Breast epithelium (tissue), 4 donors: Measurements from ENCODE around the gene TSPAN17. TPM values are rescaled to one million over a fixed set of nuclear protein-coding genes. Genes with fewer than 3 reads are reported as not detected.
"Not testable (repeated sequence)": the region's sequence is repeated elsewhere in the genome, so short reads cannot be mapped to it uniquely, and the experiment has no call there.

Experiments used
- DNase-seq, 2 donors: peaks; one replicate each; pipeline ENCODE4 v3.0.0-alpha.2; 2019; ENCODE audit warnings: low spot score in 2 of 2
- H3K27ac ChIP-seq, 2 donors: fragments of 200-600 bp; sonication (generic) in 1 of 2; one replicate each; pipeline ENCODE4 v1.5.1; 2016 to 2019; ENCODE audit warnings: mild to moderate bottlenecking in 1 of 2
- H3K27me3 ChIP-seq, 2 donors: fragments of 200-600 bp; sonication (generic) in 1 of 2; one replicate each; pipeline versions ENCODE4 v1.5.1 to v1.6.0; 2017 to 2019; ENCODE audit warnings: control low read depth in 1 of 2, mild to moderate bottlenecking in 1 of 2
- H3K36me3 ChIP-seq: fragments of 200-600 bp; one replicate; pipeline ENCODE4 v1.5.1; 2019
- H3K4me1 ChIP-seq, 2 donors: fragments of 200-600 bp; sonication (generic); one replicate each; pipeline ENCODE4 v1.5.1; 2016 to 2019; ENCODE audit warnings: control low read depth in 1 of 2
- H3K4me3 ChIP-seq, 3 donors: fragments of 200-600 bp; sonication (generic); 1 replicate in 2 of 3; 2 replicates in 1 of 3; pipeline ENCODE4 v1.5.1; 2016 to 2019; ENCODE audit warnings: mild to moderate bottlenecking in 3 of 3, moderate library complexity in 2 of 3
- H3K9me3 ChIP-seq, 2 donors: fragments of 200-600 bp; sonication (generic) in 1 of 2; one replicate each; pipeline ENCODE4 v1.5.1; 2016 to 2019; ENCODE audit warnings: control low read depth in 1 of 2
- POLR2A ChIP-seq: fragments of 450-650 bp; IDR thresholded peaks from one replicate; pipeline ENCODE4 v1.6.1; 2016; ENCODE audit warnings: antibody characterized with exemption, mild to moderate bottlenecking, moderate library complexity
- POLR2AphosphoS5 ChIP-seq, 3 donors: sonication (generic); formaldehyde crosslinking; IDR thresholded peaks; one replicate each; pipeline ENCODE4 v1.6.1; 2017; ENCODE audit warnings: antibody characterized with exemption in 3 of 3
- intact Hi-C: fragments of 100-400 bp; cut with DNase I; formaldehyde crosslinking; loops from one replicate; pipeline ENCODE4 v1.15.1; 2023; ENCODE audit warnings: low total_unique reads
- total RNA-seq, 3 donors: library from RNA; depleted of rRNA; stranded (reverse); fragments of >200 nt; gene quantifications; one replicate each; pipeline ENCODE4 v1.1.0, GENCODE V29; 2016
- TF ChIP-seq, protein P1 (sequence below), 3 donors: fragments of 450-650 bp; IDR thresholded peaks; one replicate each; pipeline ENCODE4 v1.5.1; 2016 to 2017; ENCODE audit warnings: antibody characterized with exemption in 3 of 3, mild to moderate bottlenecking in 3 of 3, moderate library complexity in 3 of 3

TSPAN17 gene
- total RNA-seq, 3 donors from 2014 or later, result 10.4 to 20.0 (median 18.3) TPM

DNA sequence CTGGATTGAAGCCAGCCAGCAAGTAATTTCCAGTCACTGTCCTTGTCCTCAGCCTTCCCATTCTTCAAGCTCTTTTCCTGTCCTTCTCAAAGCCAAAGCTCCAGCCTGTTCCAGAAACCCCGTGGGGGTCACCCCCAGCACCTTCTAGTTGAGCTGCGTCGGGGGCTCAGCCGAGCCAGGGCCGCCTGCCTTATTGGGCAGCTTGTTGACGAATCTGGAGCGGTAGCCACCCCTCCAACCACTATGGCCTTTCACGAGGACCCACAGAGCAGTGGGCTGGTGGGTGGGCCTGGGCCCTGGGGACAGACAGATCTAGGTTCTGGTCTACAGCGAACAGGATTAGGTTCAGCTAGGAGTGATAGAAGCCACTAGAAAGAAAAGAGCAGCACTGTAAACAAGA, 47.3 kb downstream of the TSPAN17 start:
- TF ChIP-seq, protein P1, sequence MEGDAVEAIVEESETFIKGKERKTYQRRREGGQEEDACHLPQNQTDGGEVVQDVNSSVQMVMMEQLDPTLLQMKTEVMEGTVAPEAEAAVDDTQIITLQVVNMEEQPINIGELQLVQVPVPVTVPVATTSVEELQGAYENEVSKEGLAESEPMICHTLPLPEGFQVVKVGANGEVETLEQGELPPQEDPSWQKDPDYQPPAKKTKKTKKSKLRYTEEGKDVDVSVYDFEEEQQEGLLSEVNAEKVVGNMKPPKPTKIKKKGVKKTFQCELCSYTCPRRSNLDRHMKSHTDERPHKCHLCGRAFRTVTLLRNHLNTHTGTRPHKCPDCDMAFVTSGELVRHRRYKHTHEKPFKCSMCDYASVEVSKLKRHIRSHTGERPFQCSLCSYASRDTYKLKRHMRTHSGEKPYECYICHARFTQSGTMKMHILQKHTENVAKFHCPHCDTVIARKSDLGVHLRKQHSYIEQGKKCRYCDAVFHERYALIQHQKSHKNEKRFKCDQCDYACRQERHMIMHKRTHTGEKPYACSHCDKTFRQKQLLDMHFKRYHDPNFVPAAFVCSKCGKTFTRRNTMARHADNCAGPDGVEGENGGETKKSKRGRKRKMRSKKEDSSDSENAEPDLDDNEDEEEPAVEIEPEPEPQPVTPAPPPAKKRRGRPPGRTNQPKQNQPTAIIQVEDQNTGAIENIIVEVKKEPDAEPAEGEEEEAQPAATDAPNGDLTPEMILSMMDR (IDR thresholded peaks at IDR 0.05), result no peak
- TF ChIP-seq POLR2AphosphoS5 (IDR thresholded peaks at IDR 0.05) (no peak), POLR2A (no peak)
- no peak for DNase-seq
- Histone ChIP-seq H3K27me3 (peaks cover 0 to 68% of the 10 kb centered on the region in 2 donors), H3K36me3 (no peaks in the 10 kb centered on the region), H3K4me3 (no peak overlapping the region), H3K9me3 (no peaks in the 10 kb centered on the region), H3K4me1 (peaks cover 0 to 3% of the 10 kb centered on the region in 2 donors), H3K27ac (no peak overlapping the region)
- intact Hi-C loops, result no loop called here

DNA sequence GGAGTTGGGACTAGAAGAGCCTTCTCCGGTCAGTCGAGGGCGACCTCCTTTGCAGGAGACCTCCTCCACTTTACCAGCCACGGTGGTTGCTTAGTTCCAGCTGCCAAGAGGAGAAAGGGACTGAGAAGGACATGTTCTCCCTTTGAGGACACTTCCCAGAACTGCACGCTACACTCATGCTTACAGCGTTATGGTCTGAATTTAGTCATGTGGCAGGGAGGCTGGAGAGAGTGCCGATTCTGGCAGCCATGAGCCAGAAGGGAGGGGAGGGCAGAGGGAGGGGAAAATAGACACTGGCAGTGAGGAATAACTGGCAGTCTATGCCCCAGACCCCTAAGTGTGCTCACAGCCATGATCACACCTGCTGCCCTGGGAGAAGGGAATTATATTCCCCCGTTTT, 47.8 kb downstream of the TSPAN17 start:
- H3K4me1 ChIP-seq, result peaks cover 0 to 3% of the 10 kb centered on the region in 2 donors
- H3K4me3 ChIP-seq, result no peak overlapping the region
- peaks cover 0 to 68% of the 10 kb centered on the region in 2 donors for H3K27me3 ChIP-seq
- no peak overlapping the region for H3K27ac ChIP-seq
- TF ChIP-seq POLR2AphosphoS5 (IDR thresholded peaks at IDR 0.05) (no peak), POLR2A (no peak)
- TF ChIP-seq, protein P1 (IDR thresholded peaks at IDR 0.05), result no peak
- no peaks in the 10 kb centered on the region for H3K9me3 ChIP-seq
- intact Hi-C loops, result no loop called here
- DNase-seq, result no peak
- H3K36me3 ChIP-seq, result no peaks in the 10 kb centered on the region

DNA sequence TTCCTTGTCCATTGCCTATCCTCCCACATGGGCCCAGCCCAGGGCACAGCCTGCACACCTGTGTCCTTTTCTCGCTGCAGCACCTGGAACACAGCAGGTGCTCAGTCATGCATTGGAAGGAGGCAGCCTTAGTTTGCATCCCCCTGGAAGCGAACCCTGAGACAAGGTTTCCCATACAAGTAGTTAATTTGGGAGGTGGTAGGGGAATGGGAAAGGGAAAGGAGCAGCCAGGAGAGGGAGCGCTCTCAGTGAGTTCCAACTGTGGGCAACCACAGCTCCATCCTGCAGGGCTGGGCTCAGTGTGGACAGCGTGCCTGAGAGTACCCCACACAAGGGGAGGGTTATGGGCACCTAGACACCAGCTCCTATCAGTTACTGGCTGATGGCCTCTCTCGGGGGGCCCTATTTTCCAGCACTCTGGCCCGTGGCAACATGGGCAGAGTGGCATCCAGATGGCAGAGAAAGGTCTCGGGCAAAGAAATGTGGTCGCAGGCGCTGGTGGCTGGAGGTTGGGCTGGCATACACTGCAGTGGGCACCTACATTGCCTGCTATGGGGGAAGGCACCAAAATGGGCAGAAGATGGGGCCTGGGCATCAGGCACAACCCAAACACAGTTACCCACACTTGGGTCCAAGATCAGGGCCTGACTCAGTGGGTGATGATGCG, 50.1 kb downstream of the TSPAN17 start:
- peaks cover 0 to 3% of the 10 kb centered on the region in 2 donors for H3K4me1 ChIP-seq
- DNase-seq, result no peak
- no peak overlapping the region for H3K4me3 ChIP-seq
- no peak overlapping the region for H3K27ac ChIP-seq
- peaks cover 0 to 69% of the 10 kb centered on the region in 2 donors for H3K27me3 ChIP-seq
- no peaks in the 10 kb centered on the region for H3K36me3 ChIP-seq
- intact Hi-C loops, result no loop called here
- no peaks in the 10 kb centered on the region for H3K9me3 ChIP-seq
- TF ChIP-seq POLR2A, result no peak

DNA sequence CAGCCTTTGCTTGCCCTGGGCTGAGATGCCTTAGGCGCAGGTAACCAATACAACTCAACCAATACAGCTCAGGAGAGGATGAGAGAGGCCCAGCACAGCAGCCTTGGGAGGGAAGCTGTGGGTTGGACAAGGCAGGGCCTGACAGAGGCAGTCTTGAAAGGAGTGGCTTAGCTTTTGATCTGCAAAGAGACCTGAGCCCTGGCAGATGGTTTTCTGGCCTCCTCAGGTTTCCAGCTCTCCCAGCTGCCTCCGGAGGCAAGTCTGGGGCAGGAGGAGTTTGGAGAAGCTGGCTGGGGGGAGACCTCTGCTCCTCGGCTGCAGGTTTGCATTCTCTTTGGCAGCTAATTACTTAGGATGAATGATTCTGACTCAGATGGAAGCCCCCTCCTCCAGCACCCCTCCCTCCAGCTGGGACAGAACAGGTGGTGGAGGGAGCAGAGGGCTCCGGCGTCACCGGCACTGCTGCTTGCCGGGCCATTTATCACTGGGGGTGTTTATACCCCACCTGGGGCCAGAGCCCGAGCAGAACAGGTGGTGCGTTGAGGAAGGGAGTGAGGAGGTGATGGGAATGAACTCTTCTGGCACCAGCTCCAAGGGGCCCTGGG, 50.8 kb downstream of the TSPAN17 start:
- TF ChIP-seq POLR2A, result no peak
- TF ChIP-seq, protein P1 (IDR thresholded peaks at IDR 0.05), result no peak
- TF ChIP-seq POLR2AphosphoS5 (IDR thresholded peaks at IDR 0.05), result no peak
- Histone ChIP-seq H3K27ac (no peak overlapping the region), H3K4me1 (peaks cover 0 to 3% of the 10 kb centered on the region in 2 donors), H3K4me3 (no peak overlapping the region), H3K36me3 (no peaks in the 10 kb centered on the region), H3K27me3 (peaks cover 0 to 71% of the 10 kb centered on the region in 2 donors), H3K9me3 (no peaks in the 10 kb centered on the region)
- no peak for DNase-seq
- intact Hi-C loops, result no loop called here

DNA sequence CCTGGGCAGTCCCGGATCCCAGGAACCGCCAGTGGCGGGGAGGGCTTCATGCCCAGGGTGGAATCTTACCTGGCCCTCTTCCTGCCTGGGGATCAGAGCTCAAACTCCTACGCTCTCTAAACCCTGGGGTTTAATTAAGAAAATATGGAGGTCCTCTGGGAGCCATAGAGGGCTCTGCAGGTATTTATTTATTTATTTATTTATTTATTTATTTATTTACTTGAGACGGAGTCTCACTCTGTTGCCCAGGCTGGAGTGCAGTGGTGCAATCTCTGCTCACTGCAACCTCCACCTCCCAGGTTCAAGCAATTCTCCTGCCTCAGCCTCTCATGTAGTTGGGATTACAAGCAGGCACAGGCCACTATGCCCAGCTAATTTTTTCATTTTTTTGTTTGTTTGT, 52.2 kb downstream of the TSPAN17 start:
- H3K4me3 ChIP-seq, H3K4me1 ChIP-seq, H3K9me3 ChIP-seq, H3K36me3 ChIP-seq, DNase-seq, intact Hi-C loops, H3K27ac ChIP-seq: not testable (repeated sequence)
- peaks cover 0 to 70% of the 10 kb centered on the region in 2 donors for H3K27me3 ChIP-seq

DNA sequence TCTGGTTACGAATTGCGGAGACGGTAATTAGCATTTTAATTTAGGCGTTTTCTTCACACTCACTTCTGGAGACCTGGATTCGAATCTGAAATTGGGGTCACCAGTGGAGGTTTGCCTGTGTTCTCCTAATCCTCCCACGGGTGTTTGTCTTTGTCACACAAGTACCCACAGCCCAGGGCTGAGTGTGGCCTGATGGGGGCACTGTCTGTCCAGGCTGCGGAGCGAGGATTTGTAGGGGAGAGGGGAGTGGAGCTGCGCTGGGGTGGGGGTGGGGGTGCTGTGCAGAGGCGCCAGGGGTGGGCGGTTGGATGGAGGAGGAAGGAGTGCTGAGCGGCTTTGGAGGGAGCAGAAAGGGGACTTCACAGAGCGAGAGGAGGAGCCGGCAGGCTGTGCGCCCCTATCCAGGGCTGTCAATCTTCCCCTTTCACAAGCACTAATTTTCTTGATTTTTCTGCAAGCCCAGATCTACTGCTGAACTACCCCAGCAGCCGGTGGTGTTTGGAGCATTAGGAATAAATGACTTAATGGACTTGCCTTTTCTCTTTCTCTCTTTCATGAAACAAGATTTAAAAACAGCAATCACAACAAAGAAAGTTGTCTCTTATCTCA, 53.1 kb downstream of the TSPAN17 start:
- no peak for DNase-seq
- peaks cover 0 to 65% of the 10 kb centered on the region in 2 donors for H3K27me3 ChIP-seq
- intact Hi-C loops, result no loop called here

More for the DNA sequence above, 53.1 kb downstream of the TSPAN17 start:
- no peaks in the 10 kb centered on the region for H3K4me1 ChIP-seq
- no peaks in the 10 kb centered on the region for H3K9me3 ChIP-seq
- H3K4me3 ChIP-seq, result no peak overlapping the region
- TF ChIP-seq POLR2A (no peak), POLR2AphosphoS5 (IDR thresholded peaks at IDR 0.05) (no peak)
- TF ChIP-seq, protein P1 (IDR thresholded peaks at IDR 0.05), result no peak
- H3K27ac ChIP-seq, result no peak overlapping the region
- H3K36me3 ChIP-seq, result no peaks in the 10 kb centered on the region
